Parathyroid adenoma (tissue), 2 donors: ENCODE results near the gene SOCS1.

ENCODE experiments used
- H2AFZ ChIP-seq: fragments of 300-600 bp; sonication (generic); one replicate; pipeline ENCODE4 v1.7.0; 2017; ENCODE audit warnings: antibody characterized with exemption, mild to moderate bottlenecking
- H3K27ac ChIP-seq: fragments of 300-600 bp; sonication (generic); one replicate; pipeline ENCODE4 v1.7.0; 2017
- H3K27me3 ChIP-seq: fragments of 300-600 bp; sonication (generic); one replicate; pipeline ENCODE4 v1.7.0; 2017; ENCODE audit warnings: low read length; ENCODE audit not compliant: control insufficient read depth, insufficient read depth
- H3K36me3 ChIP-seq: fragments of 300-600 bp; sonication (generic); one replicate; pipeline ENCODE4 v1.7.0; 2017; ENCODE audit warnings: low read length; ENCODE audit not compliant: control insufficient read depth, insufficient read depth
- H3K4me1 ChIP-seq: fragments of 300-600 bp; sonication (generic); one replicate; pipeline ENCODE4 v1.7.0; 2017; ENCODE audit warnings: control low read depth
- H3K4me2 ChIP-seq: fragments of 300-600 bp; sonication (generic); one replicate; pipeline ENCODE4 v1.7.0; 2017; ENCODE audit warnings: low read length
- H3K4me3 ChIP-seq: fragments of 300-600 bp; sonication (generic); one replicate; pipeline ENCODE4 v1.7.0; 2017; ENCODE audit warnings: low read depth, low read length
- H3K79me2 ChIP-seq: fragments of 300-600 bp; sonication (generic); one replicate; pipeline ENCODE4 v1.7.0; 2017; ENCODE audit warnings: control low read depth
- H3K9ac ChIP-seq: fragments of 300-600 bp; sonication (generic); one replicate; pipeline ENCODE4 v1.7.0; 2017; ENCODE audit warnings: mild to moderate bottlenecking
- H3K9me3 ChIP-seq: fragments of 300-600 bp; sonication (generic); one replicate; pipeline ENCODE4 v1.7.0; 2017; ENCODE audit warnings: low read length; ENCODE audit not compliant: control insufficient read depth
- TF ChIP-seq, protein P1 (sequence below): fragments of 300-600 bp; sonication (generic); IDR thresholded peaks from one replicate; pipeline ENCODE4 v1.7.0; 2017; ENCODE audit warnings: antibody characterized with exemption, mild to moderate bottlenecking
- donor health status: primary hyperparathyroidism.

The SOCS1 gene

DNA sequence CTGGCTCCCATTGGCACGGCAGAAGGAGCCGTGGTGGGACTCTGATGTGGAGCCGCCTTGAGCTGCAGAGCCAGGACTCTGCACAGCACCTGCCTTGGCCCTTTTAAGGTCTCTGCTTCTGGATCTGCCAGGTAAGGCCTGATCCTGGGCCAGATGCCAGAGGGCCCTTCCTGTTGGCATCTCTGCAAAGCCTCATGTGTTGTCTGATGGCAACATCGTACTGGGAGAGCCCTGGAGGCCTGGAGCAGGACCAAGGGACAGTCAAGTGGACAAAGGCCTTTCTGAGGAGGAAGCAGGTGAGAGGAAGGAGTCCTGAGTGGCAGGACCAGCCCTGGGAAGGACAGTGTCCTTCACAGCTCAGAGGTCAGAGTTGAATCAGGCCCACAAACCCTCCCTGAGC, 26.1 kb downstream of the SOCS1 start:
- no peak overlapping the region for H3K4me2 ChIP-seq
- no peak overlapping the region for H3K27ac ChIP-seq
- no peaks in the 10 kb centered on the region for H3K4me1 ChIP-seq
- TF ChIP-seq, protein P1, sequence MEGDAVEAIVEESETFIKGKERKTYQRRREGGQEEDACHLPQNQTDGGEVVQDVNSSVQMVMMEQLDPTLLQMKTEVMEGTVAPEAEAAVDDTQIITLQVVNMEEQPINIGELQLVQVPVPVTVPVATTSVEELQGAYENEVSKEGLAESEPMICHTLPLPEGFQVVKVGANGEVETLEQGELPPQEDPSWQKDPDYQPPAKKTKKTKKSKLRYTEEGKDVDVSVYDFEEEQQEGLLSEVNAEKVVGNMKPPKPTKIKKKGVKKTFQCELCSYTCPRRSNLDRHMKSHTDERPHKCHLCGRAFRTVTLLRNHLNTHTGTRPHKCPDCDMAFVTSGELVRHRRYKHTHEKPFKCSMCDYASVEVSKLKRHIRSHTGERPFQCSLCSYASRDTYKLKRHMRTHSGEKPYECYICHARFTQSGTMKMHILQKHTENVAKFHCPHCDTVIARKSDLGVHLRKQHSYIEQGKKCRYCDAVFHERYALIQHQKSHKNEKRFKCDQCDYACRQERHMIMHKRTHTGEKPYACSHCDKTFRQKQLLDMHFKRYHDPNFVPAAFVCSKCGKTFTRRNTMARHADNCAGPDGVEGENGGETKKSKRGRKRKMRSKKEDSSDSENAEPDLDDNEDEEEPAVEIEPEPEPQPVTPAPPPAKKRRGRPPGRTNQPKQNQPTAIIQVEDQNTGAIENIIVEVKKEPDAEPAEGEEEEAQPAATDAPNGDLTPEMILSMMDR: no peak
- H3K9ac ChIP-seq: no peak overlapping the region
- H2AFZ ChIP-seq: no peak overlapping the region
- no peaks in the 10 kb centered on the region for H3K79me2 ChIP-seq
- no peaks in the 10 kb centered on the region for H3K9me3 ChIP-seq
- no peaks in the 10 kb centered on the region for H3K36me3 ChIP-seq
- no peaks in the 10 kb centered on the region for H3K27me3 ChIP-seq
- H3K4me3 ChIP-seq: no peak overlapping the region

DNA sequence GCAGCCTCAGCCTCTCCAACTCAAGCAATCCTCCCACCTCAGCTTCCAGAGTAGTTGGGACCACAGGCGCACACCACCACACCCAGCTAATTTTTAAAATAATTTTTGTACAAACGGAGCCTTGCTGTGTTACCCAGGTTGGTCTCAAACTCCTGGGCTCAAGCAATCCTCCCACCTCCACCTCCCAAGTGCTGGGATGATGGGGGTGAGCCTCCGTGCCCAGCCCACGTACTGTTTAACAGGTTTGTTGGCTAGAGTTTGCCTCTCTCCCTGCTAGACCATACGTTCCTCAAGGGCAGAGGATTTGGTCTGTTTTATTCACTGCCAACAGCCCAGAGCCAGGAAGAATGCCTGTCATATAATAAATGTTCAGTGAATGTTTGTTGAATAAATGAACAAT, 26.6 kb downstream of the SOCS1 start:
- no peaks in the 10 kb centered on the region for H3K79me2 ChIP-seq
- H3K9me3 ChIP-seq: no peaks in the 10 kb centered on the region
- H3K4me3 ChIP-seq: no peak overlapping the region
- no peak overlapping the region for H3K9ac ChIP-seq
- H3K27me3 ChIP-seq: no peaks in the 10 kb centered on the region
- no peak overlapping the region for H2AFZ ChIP-seq
- no peaks in the 10 kb centered on the region for H3K4me1 ChIP-seq
- no peaks in the 10 kb centered on the region for H3K36me3 ChIP-seq
- H3K27ac ChIP-seq: no peak overlapping the region
- H3K4me2 ChIP-seq: no peak overlapping the region
- TF ChIP-seq, protein P1: no peak

DNA sequence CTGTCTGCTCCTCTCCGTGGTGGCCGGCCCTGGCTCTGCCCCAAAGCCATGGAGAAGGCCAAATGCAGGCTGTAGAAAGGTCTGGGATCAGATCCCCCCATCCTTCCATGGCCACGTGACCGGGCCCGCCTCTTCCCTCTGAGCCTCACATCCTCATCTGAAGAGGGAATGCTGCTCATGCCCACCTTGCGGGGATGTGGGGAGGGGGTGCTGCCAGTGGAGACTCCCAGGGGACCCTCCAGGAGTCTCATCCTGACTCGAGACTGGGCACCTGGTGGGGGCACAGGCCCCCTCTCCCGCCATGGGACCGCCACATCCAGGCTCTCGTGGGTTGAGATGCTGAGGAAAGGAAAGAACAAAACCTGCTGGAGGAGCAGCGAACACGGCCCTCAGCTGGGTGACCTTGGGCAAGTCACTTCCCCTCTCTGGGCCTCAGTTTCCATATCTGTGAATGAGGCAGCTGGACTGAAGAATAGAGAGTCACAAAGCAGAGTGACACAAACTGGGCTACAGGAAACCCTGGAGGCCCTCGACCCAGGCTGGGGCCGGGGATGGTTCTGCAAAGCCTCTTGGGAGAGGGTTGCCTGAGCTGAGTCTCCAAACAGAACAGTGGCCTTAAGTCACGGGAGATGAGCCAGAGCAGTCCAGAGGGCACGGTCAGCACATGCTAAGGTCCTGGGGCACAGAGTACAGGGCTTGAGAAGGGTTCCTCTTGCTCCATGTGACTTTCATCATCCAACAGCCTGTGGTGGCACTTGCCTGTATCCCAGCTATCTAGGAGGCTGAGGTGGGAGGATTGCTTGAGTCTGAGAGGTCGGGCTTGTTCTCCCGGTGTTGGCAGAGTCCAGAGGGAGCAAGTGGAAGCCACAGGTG, 30.1 kb downstream of the SOCS1 start:
- Histone ChIP-seq H3K36me3 (no peaks in the 10 kb centered on the region), H3K9ac (no peak overlapping the region), H3K4me3 (no peak overlapping the region), H3K79me2 (no peaks in the 10 kb centered on the region), H3K9me3 (no peaks in the 10 kb centered on the region), H3K4me2 (no peak overlapping the region), H3K27me3 (no peaks in the 10 kb centered on the region), H3K4me1 (no peaks in the 10 kb centered on the region), H2AFZ (no peak overlapping the region), H3K27ac (no peak overlapping the region)
- TF ChIP-seq, protein P1: no peak

DNA sequence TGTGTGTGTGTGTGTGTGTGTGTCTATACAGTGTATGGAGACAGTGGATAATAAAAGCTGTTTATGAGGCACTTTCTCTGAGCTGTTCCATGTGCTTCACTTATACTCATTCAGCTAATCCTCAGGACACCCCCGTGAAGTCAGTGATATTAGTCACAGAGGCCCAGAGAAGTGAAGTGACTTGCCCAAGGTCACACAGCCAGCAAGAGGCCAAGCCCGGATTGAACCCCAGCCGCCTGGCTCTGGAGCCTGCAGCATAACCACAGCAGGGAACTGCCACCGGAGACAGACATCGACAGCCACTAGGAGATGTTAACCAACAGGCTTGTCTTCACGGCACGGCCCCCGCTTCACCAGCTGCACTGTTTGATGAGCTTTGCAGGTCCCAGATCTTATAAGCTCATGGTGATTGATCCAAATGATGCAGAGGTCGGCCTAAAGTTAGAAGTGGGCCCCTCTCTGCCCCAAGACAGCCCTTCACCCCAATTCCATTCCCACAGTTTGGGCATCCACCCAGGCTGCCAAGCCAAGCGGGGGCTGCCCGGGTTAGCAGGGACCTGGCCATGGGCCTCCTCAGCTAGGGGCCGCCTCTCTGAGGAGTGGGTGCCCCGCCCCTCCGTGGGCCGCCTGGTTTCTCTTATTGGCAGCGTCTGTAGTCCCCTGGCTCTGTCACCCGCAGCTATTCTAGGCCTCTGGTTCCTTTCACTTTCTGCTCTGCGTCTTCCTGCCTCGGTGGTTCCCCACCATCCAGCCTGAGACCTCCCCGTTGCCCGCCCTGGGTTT, 30.9 kb downstream of the SOCS1 start:
- no peaks in the 10 kb centered on the region for H3K9me3 ChIP-seq
- no peaks in the 10 kb centered on the region for H3K36me3 ChIP-seq
- H3K27me3 ChIP-seq: no peaks in the 10 kb centered on the region
- no peaks in the 10 kb centered on the region for H3K4me1 ChIP-seq
- no peak overlapping the region for H3K4me2 ChIP-seq
- no peak overlapping the region for H3K9ac ChIP-seq
- H3K27ac ChIP-seq: no peak overlapping the region
- H3K79me2 ChIP-seq: no peaks in the 10 kb centered on the region
- H3K4me3 ChIP-seq: no peak overlapping the region
- TF ChIP-seq, protein P1: no peak
- no peak overlapping the region for H2AFZ ChIP-seq
